Measurements from ENCODE around the gene ZNF202. TPM values are rescaled to one million over a fixed set of nuclear protein-coding genes. Genes with fewer than 3 reads are reported as not detected.

Gene ZNF202
- total RNA-seq, 2 donors from 2014 or later: 25.0 to 28.8 TPM

DNA sequence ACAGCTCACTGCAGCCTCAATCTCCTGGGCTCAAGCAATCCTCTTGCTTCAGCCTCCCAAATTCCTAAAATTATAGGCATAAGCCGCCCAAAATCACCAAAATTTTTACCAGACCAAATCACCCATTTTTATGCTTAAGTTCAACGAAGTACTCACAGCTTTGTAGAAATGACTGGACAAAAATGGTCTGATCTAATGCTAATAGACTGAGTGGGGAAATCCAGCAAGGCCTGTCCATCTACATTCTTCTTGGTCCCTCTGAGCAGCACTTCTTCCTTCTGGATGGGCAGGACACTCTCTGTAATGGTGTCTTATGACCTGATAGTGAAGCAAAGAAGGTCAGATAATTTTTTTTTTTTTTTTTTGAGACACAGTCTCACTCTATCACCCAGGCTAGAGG, 31.6 kb upstream of the ZNF202 start:
- no peaks in the 10 kb centered on the region for H3K27me3 ChIP-seq (ENCODE audit: control insufficient read depth, insufficient read depth, low read length, poor library complexity, severe bottlenecking)
- Mint-ChIP-seq H3K4me3 (no peak overlapping the region), H3K27me3 (ENCODE audit: insufficient read depth) (no peaks in the 10 kb centered on the region), H3K9me3 (peaks cover 19% of the 10 kb centered on the region), H3K4me1 (peaks cover 23% of the 10 kb centered on the region), H3K27ac (no peak overlapping the region), H3K36me3 (ENCODE audit: low read depth) (peaks cover 2% of the 10 kb centered on the region)
- no peak for DNase-seq
- H3K9me3 ChIP-seq (ENCODE audit: control insufficient read depth, low read length): peaks cover 57% of the 10 kb centered on the region
- H3K36me3 ChIP-seq (ENCODE audit: control insufficient read depth, insufficient read depth, low read length): no peaks in the 10 kb centered on the region
- no peak for TF ChIP-seq CTCF (conservative IDR thresholded peaks at IDR 0.05)
- no peak overlapping the region for H3K27ac ChIP-seq (ENCODE audit: low read depth, low read length)
- no peak overlapping the region for H3K9ac ChIP-seq (ENCODE audit: extremely low read depth, low read length, poor library complexity, severe bottlenecking)
- 94% methylated on average over 2 of the region's 2 CpGs; no CpG with 5 or more reads in 1 of the 2 experiments for WGBS, 2 experiments (ENCODE audit: insufficient coverage in 1 of 2, insufficient read length in 1 of 2)
- H3K4me3 ChIP-seq (ENCODE audit: low read length): no peak overlapping the region
- no peaks in the 10 kb centered on the region for H3K4me1 ChIP-seq (ENCODE audit: control insufficient read depth, insufficient read depth, low read length)

DNA sequence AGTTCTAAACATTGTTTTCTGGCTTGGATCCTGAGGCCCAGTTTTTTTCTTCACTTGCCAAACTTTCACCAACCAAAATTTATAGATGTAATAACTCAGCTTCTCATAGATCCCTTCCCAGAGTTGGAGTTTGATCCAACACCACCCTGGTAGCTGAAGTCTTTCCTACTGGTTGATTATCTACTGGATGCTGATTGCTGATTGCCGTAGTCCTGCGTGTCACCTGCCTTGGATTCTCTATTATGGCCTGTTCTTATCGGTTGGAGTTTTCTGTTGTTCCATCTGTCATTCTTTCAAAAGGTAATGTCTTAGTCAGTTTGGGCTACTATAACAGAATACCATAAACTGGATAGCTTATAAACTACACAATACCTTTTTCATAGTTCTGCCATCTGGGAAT, 30.2 kb upstream of the ZNF202 start:
- DNase-seq: no peak
- Histone ChIP-seq H3K27me3 (ENCODE audit: control insufficient read depth, insufficient read depth, low read length, poor library complexity, severe bottlenecking) (no peaks in the 10 kb centered on the region), H3K9me3 (ENCODE audit: control insufficient read depth, low read length) (peaks cover 56% of the 10 kb centered on the region), H3K27ac (ENCODE audit: low read depth, low read length) (no peak overlapping the region), H3K9ac (ENCODE audit: extremely low read depth, low read length, poor library complexity, severe bottlenecking) (no peak overlapping the region), H3K36me3 (ENCODE audit: control insufficient read depth, insufficient read depth, low read length) (no peaks in the 10 kb centered on the region), H3K4me3 (ENCODE audit: low read length) (no peak overlapping the region), H3K4me1 (ENCODE audit: control insufficient read depth, insufficient read depth, low read length) (no peaks in the 10 kb centered on the region)
- H3K4me3 Mint-ChIP-seq: no peak overlapping the region
- H3K27ac Mint-ChIP-seq: no peak overlapping the region
- TF ChIP-seq CTCF (conservative IDR thresholded peaks at IDR 0.05): no peak
- H3K27me3 Mint-ChIP-seq (ENCODE audit: insufficient read depth): no peaks in the 10 kb centered on the region
- H3K4me1 Mint-ChIP-seq: peaks cover 18% of the 10 kb centered on the region
- 94 to 100% methylated on average over 1 to 3 of the region's 3 CpGs for WGBS, 2 experiments (ENCODE audit: insufficient coverage in 1 of 2, insufficient read length in 1 of 2)
- peaks cover 25% of the 10 kb centered on the region for H3K9me3 Mint-ChIP-seq
- peaks cover 4% of the 10 kb centered on the region for H3K36me3 Mint-ChIP-seq (ENCODE audit: low read depth)

DNA sequence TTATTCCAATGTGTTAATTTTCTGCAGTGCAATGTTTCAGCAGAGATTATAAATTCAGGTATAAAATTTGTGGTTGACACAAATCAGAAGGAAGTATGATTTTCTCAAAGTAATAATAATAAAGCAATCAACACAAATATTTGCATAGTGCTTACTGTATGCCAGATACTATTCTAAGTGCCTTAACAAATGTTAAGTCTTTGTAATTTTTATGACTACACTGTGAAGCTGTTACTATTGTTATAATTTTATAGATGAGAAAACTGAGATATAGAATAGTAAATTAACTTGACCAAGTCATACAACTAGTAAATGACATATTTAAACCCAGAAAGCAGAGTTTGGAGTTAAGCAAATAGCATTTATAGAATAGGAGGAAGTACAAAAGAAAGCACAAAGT, 29.3 kb upstream of the ZNF202 start:
- H3K4me1 Mint-ChIP-seq: peaks cover 15% of the 10 kb centered on the region
- DNase-seq: no peak
- no peak overlapping the region for H3K9ac ChIP-seq (ENCODE audit: extremely low read depth, low read length, poor library complexity, severe bottlenecking)
- H3K27ac Mint-ChIP-seq: no peak overlapping the region
- no peak overlapping the region for H3K27ac ChIP-seq (ENCODE audit: low read depth, low read length)
- H3K27me3 ChIP-seq (ENCODE audit: control insufficient read depth, insufficient read depth, low read length, poor library complexity, severe bottlenecking): no peaks in the 10 kb centered on the region
- H3K9me3 ChIP-seq (ENCODE audit: control insufficient read depth, low read length): peaks cover 50% of the 10 kb centered on the region
- no peak overlapping the region for H3K4me3 ChIP-seq (ENCODE audit: low read length)
- no peaks in the 10 kb centered on the region for H3K36me3 ChIP-seq (ENCODE audit: control insufficient read depth, insufficient read depth, low read length)
- no peak overlapping the region for H3K4me3 Mint-ChIP-seq
- no peaks in the 10 kb centered on the region for H3K27me3 Mint-ChIP-seq (ENCODE audit: insufficient read depth)
- TF ChIP-seq CTCF (conservative IDR thresholded peaks at IDR 0.05): no peak
- no peaks in the 10 kb centered on the region for H3K4me1 ChIP-seq (ENCODE audit: control insufficient read depth, insufficient read depth, low read length)
- peaks cover 25% of the 10 kb centered on the region for H3K9me3 Mint-ChIP-seq
- peaks cover 4% of the 10 kb centered on the region for H3K36me3 Mint-ChIP-seq (ENCODE audit: low read depth)
